NK-92 (cell line): Measurements from ENCODE around the gene KANSL1.

ENCODE experiments used
- DNase-seq: peaks from one replicate; lab custom pipeline; 2025; ENCODE audit not compliant: unreplicated experiment; lab: John Stamatoyannopoulos, UW

The KANSL1 gene

GRCh38 chr17:46003907-46004748 is 189.1 kb downstream of the KANSL1 start:
- DNase-seq, result no peak

DNA sequence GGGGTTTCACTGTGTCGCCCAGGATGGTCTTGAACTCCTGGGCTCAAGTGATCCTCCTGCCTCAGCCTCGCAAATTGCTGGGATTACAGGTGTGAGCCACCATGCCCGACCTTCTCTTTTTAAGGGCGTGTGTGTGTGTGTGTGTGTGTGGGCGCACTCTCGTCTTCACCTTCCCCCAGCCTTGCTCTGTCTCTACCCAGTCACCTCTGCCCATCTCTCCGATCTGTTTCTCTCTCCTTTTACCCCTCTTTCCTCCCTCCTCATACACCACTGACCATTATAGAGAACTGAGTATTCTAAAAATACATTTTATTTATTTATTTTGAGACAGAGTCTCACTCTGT is 190.3 kb downstream of the KANSL1 start:
- DNase-seq, result no peak

DNA sequence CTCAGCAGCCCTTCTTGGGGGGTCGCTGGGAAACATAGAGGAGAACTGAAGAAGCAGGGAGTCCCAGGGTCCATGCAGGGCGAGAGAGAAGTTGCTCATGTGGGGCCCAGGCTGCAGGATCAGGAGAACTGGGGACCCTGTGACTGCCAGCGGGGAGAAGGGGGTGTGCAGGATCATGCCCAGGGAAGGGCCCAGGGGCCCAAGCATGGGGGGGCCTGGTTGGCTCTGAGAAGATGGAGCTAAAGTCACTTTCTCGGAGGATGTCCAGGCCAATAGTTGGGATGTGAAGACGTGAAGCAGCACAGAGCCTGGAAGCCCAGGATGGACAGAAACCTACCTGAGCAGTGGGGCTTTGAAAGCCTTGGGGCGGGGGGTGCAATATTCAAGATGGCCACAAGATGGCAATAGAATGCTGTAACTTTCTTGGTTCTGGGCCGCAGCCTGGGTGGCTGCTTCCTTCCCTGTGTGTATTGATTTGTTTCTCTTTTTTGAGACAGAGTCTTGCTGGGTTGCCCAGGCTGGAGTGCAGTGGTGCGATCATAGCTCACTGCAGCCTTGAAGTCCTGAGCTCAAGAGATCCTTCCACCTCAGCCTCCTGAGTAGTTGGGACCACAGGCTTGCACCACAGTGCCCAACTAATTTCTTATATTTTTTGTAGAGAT is 190.8 kb downstream of the KANSL1 start:
- no peak for DNase-seq

GRCh38 chr17:46001390-46002310 is 191.6 kb downstream of the KANSL1 start:
- no peak for DNase-seq

- DNase-seq, result no peak
These were observed 192.5 kb downstream of the KANSL1 start for GRCh38 chr17:46000757-46001156.

- DNase-seq, result no peak
These were observed 192.9 kb downstream of the KANSL1 start for GRCh38 chr17:46000292-46000691.

DNA sequence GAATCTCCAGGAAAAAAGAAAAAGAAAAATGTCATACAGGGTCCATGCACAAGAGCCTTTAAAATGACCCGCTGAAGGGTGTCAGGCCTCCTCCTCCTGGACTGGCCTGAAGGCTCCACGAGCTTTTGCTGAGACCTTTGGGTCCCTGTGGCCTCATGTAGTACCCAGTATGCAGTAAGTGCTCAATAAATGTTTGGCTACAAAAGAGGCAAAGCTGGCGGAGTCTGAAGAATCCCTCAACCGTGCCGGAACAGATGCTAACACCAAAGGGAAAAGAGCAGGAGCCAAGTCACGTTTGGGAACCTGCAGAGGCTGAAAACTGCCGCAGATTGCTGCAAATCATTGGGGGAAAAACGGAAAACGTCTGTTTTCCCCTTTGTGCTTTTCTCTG is 193.3 kb downstream of the KANSL1 start:
- no peak for DNase-seq

DNA sequence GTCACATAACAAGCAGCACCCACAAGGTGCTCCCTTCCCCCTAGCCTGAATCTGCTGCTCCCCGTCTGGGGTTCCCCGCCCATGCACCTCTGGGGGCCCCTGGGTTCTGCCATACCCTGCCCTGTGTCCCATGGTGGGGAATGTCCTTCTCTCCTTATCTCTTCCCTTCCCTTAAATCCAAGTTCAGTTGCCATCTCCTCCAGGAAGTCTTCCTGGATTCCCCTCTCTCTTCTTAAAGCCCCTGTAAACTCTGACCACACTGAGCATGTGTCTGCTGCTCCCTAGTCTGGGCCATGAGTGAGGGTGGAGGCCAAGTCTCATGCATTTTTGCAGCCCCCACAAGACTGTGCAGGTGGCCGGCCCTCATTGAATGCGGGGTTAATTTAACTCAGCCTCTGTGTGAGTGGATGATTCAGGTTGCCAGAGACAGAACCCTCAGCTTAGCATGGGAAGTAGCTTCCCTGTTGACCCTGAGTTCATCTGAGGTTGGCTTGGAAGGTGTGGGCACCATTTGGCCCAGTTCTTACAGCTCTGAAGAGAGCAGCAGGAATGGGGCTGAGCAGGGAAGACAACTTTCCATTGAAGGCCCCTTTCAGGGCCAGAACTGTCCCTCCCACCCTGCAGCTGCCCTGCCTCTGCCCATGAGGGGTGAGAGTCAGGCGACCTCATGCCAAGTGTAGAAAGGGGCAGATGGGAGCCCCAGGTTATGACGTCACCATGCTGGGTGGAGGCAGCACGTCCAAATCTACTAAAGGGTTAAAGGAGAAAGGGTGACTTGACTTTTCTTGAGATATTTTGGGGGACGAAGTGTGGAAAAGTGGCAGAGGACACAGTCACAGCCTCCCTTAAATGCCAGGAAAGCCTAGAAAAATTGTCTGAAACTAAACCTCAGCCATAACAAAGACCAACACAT is 194.0 kb downstream of the KANSL1 start, which contains the start of gene STH:
Gene STH, plus strand, starts transcription at position 264 of the 913 bp plus-strand sequence. Its CDS starts 30 bp downstream, at position 294.
- no peak for DNase-seq

- DNase-seq, result no peak
These were observed 195.6 kb downstream of the KANSL1 start for GRCh38 chr17:45997624-45998023.

GRCh38 chr17:45997166-45997565 is 196.1 kb downstream of the KANSL1 start:
- DNase-seq, result no peak

DNA sequence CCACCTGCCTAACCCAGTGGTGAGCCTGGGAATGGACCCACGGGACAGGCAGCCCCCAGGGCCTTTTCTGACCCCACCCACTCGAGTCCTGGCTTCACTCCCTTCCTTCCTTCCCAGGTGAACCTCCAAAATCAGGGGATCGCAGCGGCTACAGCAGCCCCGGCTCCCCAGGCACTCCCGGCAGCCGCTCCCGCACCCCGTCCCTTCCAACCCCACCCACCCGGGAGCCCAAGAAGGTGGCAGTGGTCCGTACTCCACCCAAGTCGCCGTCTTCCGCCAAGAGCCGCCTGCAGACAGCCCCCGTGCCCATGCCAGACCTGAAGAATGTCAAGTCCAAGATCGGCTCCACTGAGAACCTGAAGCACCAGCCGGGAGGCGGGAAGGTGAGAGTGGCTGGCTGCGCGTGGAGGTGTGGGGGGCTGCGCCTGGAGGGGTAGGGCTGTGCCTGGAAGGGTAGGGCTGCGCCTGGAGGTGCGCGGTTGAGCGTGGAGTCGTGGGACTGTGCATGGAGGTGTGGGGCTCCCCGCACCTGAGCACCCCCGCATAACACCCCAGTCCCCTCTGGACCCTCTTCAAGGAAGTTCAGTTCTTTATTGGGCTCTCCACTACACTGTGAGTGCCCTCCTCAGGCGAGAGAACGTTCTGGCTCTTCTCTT is 196.8 kb downstream of the KANSL1 start:
- no peak for DNase-seq

DNA sequence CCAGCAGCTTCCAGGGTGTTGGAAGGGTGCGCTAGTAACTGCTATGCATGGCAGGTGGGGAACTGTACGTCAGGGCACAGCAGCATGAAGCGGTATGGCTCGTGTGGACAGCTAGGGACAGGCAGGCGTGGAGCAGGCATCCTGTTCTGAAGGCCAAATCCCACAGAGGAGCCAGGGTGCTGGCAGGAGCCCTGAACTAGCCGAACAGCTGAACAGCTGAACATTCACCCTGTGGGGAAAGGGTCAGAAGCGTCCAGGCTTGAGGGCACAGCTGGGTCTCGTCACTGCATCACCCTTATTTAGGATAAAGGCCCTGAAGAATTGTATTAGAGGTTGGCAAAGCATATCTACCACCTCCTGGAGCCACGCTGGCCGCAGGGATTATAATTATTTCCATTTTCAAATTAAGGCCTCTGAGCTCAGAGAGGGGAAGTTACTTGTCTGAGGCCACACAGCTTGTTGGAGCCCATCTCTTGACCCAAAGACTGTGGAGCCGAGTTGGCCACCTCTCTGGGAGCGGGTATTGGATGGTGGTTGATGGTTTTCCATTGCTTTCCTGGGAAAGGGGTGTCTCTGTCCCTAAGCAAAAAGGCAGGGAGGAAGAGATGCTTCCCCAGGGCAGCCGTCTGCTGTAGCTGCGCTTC is 197.5 kb downstream of the KANSL1 start:
- DNase-seq, result no peak

DNA sequence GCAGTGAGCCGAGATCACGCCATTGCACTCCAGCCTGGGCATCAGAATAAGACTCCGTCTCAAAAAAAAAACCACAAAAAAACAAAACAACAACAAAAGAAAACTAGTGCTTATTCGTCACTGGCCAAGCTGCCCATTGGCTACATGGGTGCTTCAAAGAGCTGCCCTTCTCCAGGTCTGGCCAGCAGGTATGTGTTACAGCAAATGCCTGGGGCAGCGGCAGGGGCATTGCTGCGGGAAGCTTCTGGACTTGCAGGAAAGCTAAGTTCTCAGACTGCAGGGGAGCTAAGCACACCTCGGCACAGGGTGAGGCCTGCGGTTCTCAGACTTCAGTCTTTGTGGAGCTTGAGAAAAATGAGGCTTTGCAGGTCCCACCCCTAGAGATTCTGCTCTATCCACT is 198.2 kb downstream of the KANSL1 start:
- no peak for DNase-seq

GRCh38 chr17:45993962-45994627 is 199.1 kb downstream of the KANSL1 start:
- DNase-seq, result no peak

DNA sequence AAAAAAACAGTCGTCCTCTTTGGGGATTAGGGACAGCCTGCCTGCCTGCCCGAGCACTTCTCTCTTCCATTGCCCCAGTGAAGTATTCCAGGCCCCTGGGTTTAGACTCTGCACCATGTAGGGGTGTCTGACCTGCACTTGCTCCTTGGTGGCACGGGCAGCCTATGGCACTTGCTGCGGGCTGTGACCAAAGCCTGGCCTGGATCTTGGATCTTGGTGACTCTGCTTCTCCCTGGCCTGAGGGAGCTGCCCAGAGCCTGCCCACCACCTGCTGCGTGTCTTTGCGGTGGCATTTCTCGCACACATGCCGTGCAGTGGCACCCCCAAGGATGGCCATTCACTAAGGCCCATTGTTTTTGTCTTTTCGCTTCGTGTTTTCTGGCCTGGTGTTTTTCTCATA is 200.3 kb downstream of the KANSL1 start:
- DNase-seq, result no peak

- no peak for DNase-seq
These were observed 201.1 kb downstream of the KANSL1 start for GRCh38 chr17:45992175-45992574.

DNA sequence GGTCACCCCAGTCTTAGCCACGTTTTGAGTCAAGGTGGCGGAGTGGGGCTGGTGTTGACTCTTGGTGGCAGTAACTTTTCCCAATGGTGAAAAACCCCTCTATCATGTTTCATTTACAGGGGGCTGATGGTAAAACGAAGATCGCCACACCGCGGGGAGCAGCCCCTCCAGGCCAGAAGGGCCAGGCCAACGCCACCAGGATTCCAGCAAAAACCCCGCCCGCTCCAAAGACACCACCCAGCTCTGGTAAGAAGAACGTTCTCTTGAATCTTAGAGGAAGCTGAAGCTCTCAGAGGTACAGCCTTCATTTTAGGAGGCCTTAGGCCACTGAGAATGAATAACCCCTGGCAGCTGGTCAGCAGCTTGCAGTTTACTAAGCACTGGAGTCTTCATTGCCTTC is 201.9 kb downstream of the KANSL1 start:
- DNase-seq, result no peak

DNA sequence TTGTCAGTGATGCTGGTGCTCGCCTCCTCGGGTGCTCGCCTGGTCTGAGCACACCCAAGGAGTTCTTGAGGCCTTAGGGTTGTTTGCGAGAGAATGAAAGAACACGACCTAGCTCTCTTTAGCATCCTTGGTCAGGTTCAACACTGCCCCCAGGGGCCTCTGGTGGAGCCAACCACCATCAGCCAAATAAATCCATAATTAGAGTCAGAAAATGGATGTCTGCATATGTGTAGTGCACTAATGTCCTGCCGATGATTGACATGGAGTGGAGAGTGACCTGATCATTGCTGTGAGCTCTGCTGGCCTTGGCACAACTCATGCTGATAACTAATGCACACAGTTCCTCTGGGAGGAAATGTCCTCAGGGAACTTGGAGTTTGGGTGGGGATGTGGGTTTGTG is 202.3 kb downstream of the KANSL1 start:
- DNase-seq, result no peak

GRCh38 chr17:45989759-45990158 is 203.5 kb downstream of the KANSL1 start:
- DNase-seq, result no peak
